GM21526 (cell line): ENCODE measurements around the gene NR2F1-AS1.

Experiments
- ATAC-seq: cut with Tn5 transposase; IDR thresholded peaks from one replicate; pipeline ENCODE4 v1.9.1; 2021; ENCODE audit warnings: moderate library complexity; ENCODE audit not compliant: unreplicated experiment, low FRiP score

NR2F1-AS1 gene

DNA sequence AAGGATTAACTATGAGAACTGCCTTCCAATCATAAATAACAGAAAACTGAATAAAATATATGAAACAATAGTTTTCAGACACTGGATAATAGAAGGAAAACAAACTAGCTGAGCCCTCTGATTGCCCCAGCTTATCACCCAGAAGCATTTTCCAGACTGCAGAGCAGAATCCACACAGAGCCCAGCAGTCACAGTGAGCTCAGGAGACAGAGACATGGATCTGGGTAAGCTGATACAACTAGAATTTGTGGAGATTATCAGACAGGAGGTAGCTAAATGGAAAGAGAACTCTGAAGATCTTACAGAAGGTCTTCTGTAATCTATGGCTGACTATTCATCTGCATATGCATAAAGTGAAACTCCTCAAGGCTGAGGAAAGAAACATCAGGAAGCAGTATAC lies 128.8 kb downstream of the NR2F1-AS1 start:
- no peak for ATAC-seq

DNA sequence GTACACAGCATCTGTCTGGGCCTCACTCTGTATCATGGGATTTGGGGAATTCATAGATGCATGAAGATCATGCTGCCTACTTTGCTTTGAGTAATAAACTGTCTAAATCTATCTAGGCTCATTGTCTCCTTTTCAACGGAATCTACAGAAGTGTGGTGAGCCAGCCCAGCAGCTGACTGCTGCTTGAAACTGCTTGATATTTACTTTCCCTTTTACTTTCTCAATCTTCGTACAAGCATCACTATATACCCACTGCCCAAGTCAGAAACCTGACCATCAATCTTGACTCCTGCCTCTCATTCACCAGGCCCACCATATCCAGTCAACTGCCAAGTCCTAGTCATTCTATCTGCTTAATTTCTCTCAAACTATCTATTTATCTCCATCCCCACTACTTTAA lies 142.9 kb downstream of the NR2F1-AS1 start:
- no peak for ATAC-seq

GRCh38 chr5:93436083-93436482 lies 144.9 kb downstream of the NR2F1-AS1 start:
- ATAC-seq, result no peak

GRCh38 chr5:93433422-93433821 lies 147.6 kb downstream of the NR2F1-AS1 start:
- ATAC-seq, result no peak

DNA sequence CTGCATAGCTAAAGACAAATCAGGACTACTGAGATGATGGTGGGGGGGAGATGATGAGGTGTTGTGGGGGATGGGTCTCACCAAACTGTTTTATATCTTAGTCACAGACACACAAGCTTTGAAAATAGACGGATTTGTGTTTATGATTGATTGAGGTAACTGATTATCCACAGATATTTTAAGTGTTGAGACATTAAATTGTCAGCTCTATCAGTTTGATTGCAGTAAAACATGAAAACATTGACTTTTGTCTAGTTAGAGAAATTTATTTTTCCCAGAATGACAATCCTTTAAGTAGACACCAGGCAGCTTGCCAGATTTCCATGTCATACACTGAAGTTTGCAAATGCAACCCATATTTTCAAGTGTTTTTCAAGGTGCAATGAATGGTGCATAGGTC lies 149.8 kb downstream of the NR2F1-AS1 start:
- no peak for ATAC-seq

DNA sequence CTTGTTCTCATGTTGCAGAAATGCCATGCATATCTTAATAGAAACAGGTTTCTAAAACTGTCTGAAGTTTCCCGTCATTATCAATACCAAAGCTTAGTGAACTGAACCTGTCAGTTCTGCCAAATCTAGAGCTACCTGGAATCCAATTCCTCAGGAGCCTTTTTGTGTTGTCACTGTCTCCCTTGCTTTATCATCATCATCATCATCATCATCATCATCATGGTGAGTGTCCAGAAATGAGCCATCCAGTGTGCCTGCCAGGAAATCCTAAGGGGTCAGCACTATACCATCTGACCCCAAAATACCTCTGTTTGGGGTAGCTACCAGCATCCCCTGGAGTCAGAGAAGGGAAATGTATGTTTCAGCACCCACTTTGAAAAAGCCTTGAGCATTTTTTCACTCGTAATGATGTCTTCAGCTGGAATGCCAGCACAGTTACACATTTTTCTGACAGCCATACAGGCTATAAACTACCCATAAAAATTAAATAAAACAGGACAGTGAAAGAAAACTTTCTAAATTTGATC lies 150.3 kb downstream of the NR2F1-AS1 start:
- ATAC-seq, result no peak

GRCh38 chr5:93430118-93430517 lies 150.9 kb downstream of the NR2F1-AS1 start:
- no peak for ATAC-seq

- ATAC-seq, result no peak
Measured at GRCh38 chr5:93428868-93429267, 152.2 kb downstream of the NR2F1-AS1 start.

- ATAC-seq, result no peak
Measured at GRCh38 chr5:93427316-93427715, 153.7 kb downstream of the NR2F1-AS1 start.

GRCh38 chr5:93425096-93425495 lies 155.9 kb downstream of the NR2F1-AS1 start:
- ATAC-seq, result no peak

DNA sequence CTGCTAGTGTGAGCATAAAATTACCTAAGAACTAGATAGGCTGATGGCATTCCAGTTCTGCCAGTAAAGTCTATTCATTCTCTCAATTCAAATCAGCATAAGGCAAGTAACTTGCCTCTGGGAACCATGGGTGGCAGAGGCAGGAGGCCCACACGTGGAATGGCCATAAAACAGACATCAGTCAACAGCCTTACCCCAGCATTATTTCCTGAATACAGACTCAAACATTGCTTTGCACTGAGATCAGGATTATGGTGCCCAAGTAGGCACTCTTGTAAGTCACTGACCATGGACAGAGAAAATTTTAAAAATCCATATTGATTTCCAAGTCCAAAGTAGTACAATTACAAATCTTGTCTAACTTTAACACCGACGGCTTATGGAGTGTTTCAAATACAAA lies 157.7 kb downstream of the NR2F1-AS1 start:
- no peak for ATAC-seq

- no peak for ATAC-seq
Measured at GRCh38 chr5:93422652-93423280, 158.3 kb downstream of the NR2F1-AS1 start.

DNA sequence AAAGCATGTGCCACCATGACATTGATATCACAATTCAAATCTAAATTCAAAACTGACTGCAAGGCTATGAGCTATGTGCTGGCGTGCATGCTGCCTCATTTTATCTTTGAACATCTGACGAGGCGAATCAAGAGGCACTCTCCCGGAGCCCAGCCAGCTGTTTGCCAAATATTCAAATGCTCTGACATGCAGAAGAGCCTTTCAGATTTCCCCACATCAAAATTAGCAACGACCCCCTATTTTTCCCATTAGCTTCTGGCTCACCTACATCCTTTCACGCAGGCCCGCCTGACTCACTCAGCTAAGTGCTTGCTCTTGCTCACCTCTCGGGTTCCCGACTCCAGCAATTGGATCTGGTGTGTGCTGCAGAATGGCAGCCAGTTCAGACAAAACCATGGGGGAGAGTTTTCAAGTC lies 159.0 kb downstream of the NR2F1-AS1 start:
- ATAC-seq, result no peak

GRCh38 chr5:93421468-93421867 lies 159.6 kb downstream of the NR2F1-AS1 start:
- ATAC-seq, result no peak

GRCh38 chr5:93417490-93417889 lies 163.5 kb downstream of the NR2F1-AS1 start:
- ATAC-seq, result no peak

- ATAC-seq, result no peak
Measured at GRCh38 chr5:93415819-93416218, 165.2 kb downstream of the NR2F1-AS1 start.

- no peak for ATAC-seq
Measured at GRCh38 chr5:93411716-93412115, 169.3 kb downstream of the NR2F1-AS1 start.

GRCh38 chr5:93409691-93410090 lies 171.3 kb downstream of the NR2F1-AS1 start:
- ATAC-seq, result no peak

DNA sequence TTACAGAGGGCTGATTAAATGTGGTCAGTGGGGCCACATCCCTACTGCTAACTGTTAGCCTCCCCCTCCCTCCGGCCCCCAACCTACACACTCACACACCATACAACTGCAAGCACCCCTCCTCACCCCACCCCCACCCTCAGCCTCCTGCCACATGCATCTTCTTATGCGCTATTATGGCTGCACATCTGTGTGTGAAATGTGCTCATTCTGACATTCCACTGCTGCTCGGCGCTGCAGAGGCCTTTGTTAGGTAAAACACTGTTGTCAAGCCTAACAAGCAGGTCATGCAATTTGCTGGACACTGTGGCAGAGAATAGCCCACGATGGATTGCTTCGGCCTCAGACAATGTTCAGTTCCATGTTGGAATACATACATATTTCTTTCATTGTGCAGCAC lies 173.6 kb downstream of the NR2F1-AS1 start:
- ATAC-seq, result no peak

DNA sequence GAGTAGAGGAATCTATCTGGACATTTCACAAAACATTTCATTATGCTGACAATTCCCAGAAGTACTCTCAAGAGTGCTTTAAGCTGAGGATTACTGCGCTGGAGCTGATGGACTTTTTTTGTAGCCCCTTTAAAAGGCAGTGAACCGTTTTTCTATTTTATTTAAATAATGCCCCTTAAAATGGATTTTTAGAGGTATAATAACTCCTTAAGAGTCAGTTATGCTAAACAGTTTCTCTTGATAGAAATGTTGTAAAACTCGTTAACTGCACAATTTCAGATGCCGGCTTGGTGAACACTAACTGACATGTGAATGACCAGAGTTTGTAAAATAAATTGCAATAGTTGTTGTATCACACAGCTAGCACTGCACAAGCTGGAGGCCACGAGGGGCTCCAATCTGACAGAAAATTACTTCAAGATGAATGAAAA lies 174.0 kb downstream of the NR2F1-AS1 start:
- no peak for ATAC-seq

DNA sequence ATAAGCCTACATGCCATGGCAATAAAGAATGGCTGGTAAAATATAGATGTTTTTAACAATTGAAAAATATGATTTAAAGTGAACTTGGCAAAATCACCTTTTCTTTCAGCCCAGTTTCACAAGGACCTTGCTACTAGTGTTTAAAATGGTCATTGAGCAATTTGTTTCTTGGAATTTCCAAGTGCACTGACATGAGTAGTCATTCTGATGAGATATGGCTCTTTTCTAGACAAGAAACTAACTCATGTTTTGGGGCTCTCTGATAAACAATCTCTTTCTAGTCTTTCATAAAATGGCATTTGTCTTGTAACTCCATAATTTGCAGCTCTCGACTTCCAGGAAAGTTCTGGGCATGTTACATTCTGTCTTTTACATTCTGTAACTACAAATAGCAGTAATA lies 176.8 kb downstream of the NR2F1-AS1 start:
- ATAC-seq, result no peak

- ATAC-seq, result no peak
Measured at GRCh38 chr5:93403141-93403928, 177.7 kb downstream of the NR2F1-AS1 start.
